ENCODE data around the gene TBC1D23. TPM values are rescaled to one million over a fixed set of nuclear protein-coding genes. Genes with fewer than 3 reads are reported as not detected.
"Not testable (repeated sequence)": the region's sequence is repeated elsewhere in the genome, so short reads cannot be mapped to it uniquely, and the experiment has no call there.

The TBC1D23 gene
- total RNA-seq: 59.4 TPM

GRCh38 chr3:100260685-100261484 lies at the start of gene TBC1D23:
TBC1D23 (plus strand) TSS chr3:100260992; CDS start chr3:100261019, 27 bp downstream.
- DNase-seq: peak; percentile 99

GRCh38 chr3:100213891-100214573 lies 46.8 kb upstream of the TBC1D23 start:
- no peak for DNase-seq

- DNase-seq: no peak
Measured at GRCh38 chr3:100214574-100214964, 46.2 kb upstream of the TBC1D23 start.

GRCh38 chr3:100216713-100217112 lies 44.1 kb upstream of the TBC1D23 start:
- DNase-seq: no peak

GRCh38 chr3:100221159-100221558 lies 39.6 kb upstream of the TBC1D23 start:
- DNase-seq: no peak

- no peak for DNase-seq
Measured at GRCh38 chr3:100225193-100225592, 35.6 kb upstream of the TBC1D23 start.

GRCh38 chr3:100225883-100226282 lies 34.9 kb upstream of the TBC1D23 start:
- no peak for DNase-seq

- peak; percentile 37 for DNase-seq
Measured at GRCh38 chr3:100226712-100227429, 33.9 kb upstream of the TBC1D23 start.

GRCh38 chr3:100227511-100227921 lies 33.3 kb upstream of the TBC1D23 start:
- peak; percentile 62 for DNase-seq

GRCh38 chr3:100228247-100228646 lies 32.5 kb upstream of the TBC1D23 start:
- DNase-seq: no peak

- DNase-seq: not testable (repeated sequence)
Measured at GRCh38 chr3:100229188-100229587, 31.6 kb upstream of the TBC1D23 start.

GRCh38 chr3:100230710-100231109 lies 30.1 kb upstream of the TBC1D23 start:
- DNase-seq: no peak

- DNase-seq: no peak
Measured at GRCh38 chr3:100231668-100232067, 29.1 kb upstream of the TBC1D23 start.

GRCh38 chr3:100234364-100234763 lies 26.4 kb upstream of the TBC1D23 start:
- DNase-seq: no peak

- DNase-seq: no peak
Measured at GRCh38 chr3:100238599-100238998, 22.2 kb upstream of the TBC1D23 start.

GRCh38 chr3:100242471-100242870 lies 18.3 kb upstream of the TBC1D23 start:
- DNase-seq: not testable (repeated sequence)

- no peak for DNase-seq
Measured at GRCh38 chr3:100244264-100244663, 16.5 kb upstream of the TBC1D23 start.

- no peak for DNase-seq
Measured at GRCh38 chr3:100245136-100245535, 15.7 kb upstream of the TBC1D23 start.

GRCh38 chr3:100245927-100246326 lies 14.9 kb upstream of the TBC1D23 start:
- no peak for DNase-seq

- no peak for DNase-seq
Measured at GRCh38 chr3:100246999-100247398, 13.8 kb upstream of the TBC1D23 start.

GRCh38 chr3:100252001-100252400 lies 8.8 kb upstream of the TBC1D23 start:
- DNase-seq: no peak

- DNase-seq: peak; percentile 87
Measured at GRCh38 chr3:100254168-100254777, 6.5 kb upstream of the TBC1D23 start.
